Measurements from ENCODE around the gene UPP1.

UPP1 gene

GRCh38 chr7:48087349-48087748 lies 1.7 kb upstream of the UPP1 start:
- DNase-seq, result no peak

GRCh38 chr7:48088559-48089045 lies 463 bp upstream of the UPP1 start:
- DNase-seq, result no peak

GRCh38 chr7:48090095-48090805 lies 1.2 kb downstream of the UPP1 start:
- no peak for DNase-seq

- DNase-seq, result no peak
These were observed 2.7 kb downstream of the UPP1 start for GRCh38 chr7:48091506-48092433.

GRCh38 chr7:48094861-48095293 lies 5.8 kb downstream of the UPP1 start:
- DNase-seq, result no peak

DNA sequence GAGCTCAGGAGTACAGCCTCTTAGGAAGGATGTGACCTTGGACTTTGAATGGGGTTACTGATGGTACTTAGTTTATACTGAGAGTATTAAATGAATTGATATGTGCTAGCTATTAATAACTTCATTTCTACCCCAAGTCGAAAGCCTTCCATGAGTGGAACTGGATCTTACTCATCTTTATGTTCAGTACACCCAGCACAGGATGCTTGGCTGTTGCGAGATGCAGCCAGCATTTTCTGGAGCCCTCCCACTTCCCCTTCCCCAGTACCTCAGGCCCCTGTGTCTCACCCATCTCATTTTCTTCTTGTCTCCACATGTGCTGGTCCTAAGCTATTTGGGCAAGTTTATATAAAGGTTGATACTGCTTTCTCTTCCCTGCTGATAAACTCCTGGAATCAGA lies 7.2 kb downstream of the UPP1 start:
- no peak for DNase-seq

DNA sequence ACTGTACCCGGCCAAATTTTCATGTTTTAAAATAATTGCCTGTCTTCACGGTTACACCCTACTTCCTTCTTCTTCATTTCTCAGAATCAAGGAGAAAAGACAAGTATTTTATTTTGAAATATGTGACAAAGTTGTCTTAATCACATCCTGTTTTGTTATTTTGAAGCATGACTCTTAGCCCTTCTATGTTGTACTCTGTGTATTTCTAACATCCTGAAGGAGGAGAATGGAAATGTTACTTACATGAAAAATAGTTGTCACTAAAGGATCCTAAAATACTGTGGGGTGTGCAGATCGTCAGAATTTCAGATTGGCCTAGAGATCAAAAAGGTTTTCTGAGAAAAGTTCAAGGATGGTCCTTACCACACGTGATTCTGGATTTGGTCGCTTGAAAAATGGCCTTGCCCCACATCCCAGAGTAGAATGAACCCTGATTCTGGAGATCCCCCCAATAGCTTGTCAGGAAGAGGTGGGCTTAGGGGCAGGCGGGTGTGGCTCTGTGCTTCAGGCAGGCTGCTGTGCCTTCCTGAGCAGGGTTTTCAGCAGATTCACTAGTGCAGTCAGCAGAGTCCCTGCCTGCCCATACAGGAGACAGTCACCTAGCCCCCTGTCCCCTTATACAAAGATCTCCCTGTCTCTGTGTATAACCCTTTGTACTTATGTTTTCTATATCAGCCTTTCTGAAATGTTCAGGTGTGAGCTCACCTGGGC lies 8.6 kb downstream of the UPP1 start:
- no peak for DNase-seq

GRCh38 chr7:48098846-48099245 lies 9.8 kb downstream of the UPP1 start:
- no peak for DNase-seq

- DNase-seq, result no peak
These were observed 10.7 kb downstream of the UPP1 start for GRCh38 chr7:48099781-48100180.

- no peak for DNase-seq
These were observed 12.3 kb downstream of the UPP1 start for GRCh38 chr7:48101352-48101751.

- no peak for DNase-seq
These were observed 12.9 kb downstream of the UPP1 start for GRCh38 chr7:48101968-48102367.

GRCh38 chr7:48102530-48102929 lies 13.5 kb downstream of the UPP1 start:
- DNase-seq, result no peak

- DNase-seq, result no peak
These were observed 16.0 kb downstream of the UPP1 start for GRCh38 chr7:48105045-48105444.

DNA sequence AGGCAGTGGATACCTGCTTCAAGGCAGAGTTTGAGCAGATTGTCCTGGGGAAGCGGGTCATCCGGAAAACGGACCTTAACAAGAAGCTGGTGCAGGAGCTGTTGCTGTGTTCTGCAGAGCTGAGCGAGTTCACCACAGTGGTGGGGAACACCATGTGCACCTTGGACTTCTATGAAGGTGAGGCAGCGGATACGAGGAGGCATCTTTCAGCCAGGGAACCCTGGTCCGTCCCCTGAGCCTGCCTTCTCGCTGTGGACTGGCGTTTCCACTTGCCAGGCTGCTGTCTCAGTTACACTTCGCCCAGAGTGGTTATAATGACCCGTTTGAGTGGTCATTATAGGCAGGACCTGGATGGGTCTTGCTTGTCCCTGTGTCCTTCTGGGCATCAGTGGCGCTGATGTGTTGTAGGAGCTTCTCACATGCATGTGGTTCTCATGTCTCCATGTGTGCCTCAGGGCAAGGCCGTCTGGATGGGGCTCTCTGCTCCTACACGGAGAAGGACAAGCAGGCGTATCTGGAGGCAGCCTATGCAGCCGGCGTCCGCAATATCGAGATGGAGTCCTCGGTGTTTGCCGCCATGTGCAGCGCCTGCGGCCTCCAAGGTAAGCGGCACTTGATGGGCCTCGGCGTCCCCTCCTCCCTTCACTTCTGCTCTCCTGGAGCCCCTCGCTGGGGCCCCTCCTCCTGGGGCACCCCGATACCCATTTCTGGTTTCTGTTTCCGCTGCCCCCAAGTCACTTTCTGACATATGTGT lies 18.0 kb downstream of the UPP1 start:
- no peak for DNase-seq

DNA sequence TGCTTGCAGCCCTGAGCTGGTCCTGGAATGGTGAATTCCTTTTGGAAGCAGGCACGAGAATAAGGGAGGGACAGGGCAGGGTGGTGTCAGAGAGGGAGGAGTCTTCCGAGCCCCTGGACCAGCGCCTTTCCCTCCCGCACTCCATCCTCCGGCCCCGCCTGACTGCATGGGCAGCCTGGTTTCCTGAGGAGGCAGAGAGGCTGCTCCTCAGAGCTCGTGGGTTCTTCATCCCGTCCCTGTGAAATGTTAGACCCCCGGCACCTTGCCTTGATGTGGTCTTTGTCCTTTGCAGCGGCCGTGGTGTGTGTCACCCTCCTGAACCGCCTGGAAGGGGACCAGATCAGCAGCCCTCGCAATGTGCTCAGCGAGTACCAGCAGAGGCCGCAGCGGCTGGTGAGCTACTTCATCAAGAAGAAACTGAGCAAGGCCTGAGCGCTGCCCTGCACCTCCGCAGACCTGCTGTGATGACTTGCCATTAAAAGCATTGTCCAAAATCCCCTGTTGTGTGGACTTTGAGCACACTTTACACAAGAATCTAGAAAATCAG lies 18.9 kb downstream of the UPP1 start:
- DNase-seq, result no peak

- DNase-seq, result no peak
These were observed 20.1 kb downstream of the UPP1 start for GRCh38 chr7:48108959-48109847.

- peak; percentile 53 for DNase-seq
These were observed 21.0 kb downstream of the UPP1 start for GRCh38 chr7:48109848-48110663.

DNA sequence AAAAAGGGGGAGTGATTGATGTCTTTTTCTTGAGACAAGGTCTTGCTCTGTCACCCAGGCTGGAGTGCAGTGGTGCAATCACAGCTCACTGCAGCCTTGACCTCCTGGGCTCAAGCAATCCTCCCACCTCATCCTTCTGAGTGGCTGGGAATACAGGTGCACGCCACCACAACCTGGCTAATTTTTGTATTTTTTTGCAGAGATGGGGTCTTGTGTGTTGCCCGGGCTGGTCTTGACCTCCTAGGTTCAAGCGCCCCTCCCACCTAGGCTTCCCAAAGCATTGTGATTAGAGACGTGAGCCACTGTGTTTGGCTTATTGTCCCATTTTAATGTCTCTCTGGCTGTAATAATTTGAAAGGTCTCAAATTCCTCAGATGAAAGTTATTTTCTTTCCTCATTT lies 21.8 kb downstream of the UPP1 start:
- DNase-seq, result no peak

DNA sequence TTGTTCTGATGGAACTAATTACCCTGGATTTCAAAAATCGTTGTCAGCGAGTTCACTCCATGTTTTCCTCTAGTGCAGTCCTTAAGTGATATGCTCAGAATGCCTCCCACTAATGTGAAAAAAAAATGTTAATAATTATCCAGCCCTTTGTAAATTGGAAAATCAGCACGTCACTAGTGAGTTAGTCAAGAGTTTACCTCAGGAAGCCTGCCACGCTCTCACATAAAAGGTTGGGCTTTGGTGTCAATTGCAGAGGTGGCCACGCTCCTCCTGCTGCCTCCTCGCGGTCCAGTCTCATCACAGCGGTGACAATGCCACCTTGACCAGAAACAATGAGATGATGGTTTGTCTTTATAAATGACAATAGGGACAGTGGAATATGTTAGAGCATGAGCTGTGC lies 22.5 kb downstream of the UPP1 start:
- no peak for DNase-seq

Measured in NCI-H1105 (cell line).